ENCODE data around the gene FHIT.

FHIT gene

GRCh38 chr3:59872128-59872527 is 1379.1 kb downstream of the FHIT start:
- H3K4me3 ChIP-seq (ENCODE audit: low read length) = no peak overlapping the region
- no peak for DNase-seq (ENCODE audit: low read depth, low spot score)

GRCh38 chr3:59867185-59868002 is 1383.9 kb downstream of the FHIT start:
- DNase-seq (ENCODE audit: low read depth, low spot score) = no peak
- no peak overlapping the region for H3K4me3 ChIP-seq (ENCODE audit: low read length)

GRCh38 chr3:59866076-59866475 is 1385.2 kb downstream of the FHIT start:
- DNase-seq (ENCODE audit: low read depth, low spot score) = no peak
- no peak overlapping the region for H3K4me3 ChIP-seq (ENCODE audit: low read length)

- DNase-seq (ENCODE audit: low read depth, low spot score) = no peak
- H3K4me3 ChIP-seq (ENCODE audit: low read length) = no peak overlapping the region
Observed at GRCh38 chr3:59865351-59865750, 1385.9 kb downstream of the FHIT start.

- DNase-seq (ENCODE audit: low read depth, low spot score) = no peak
- H3K4me3 ChIP-seq (ENCODE audit: low read length) = no peak overlapping the region
Observed at GRCh38 chr3:59862686-59863085, 1388.6 kb downstream of the FHIT start.

- peak; percentile 77 for DNase-seq (ENCODE audit: low read depth, low spot score)
- H3K4me3 ChIP-seq (ENCODE audit: low read length) = no peak overlapping the region
Observed at GRCh38 chr3:59857589-59858346, 1393.5 kb downstream of the FHIT start.

GRCh38 chr3:59856934-59857460 is 1394.3 kb downstream of the FHIT start:
- no peak overlapping the region for H3K4me3 ChIP-seq (ENCODE audit: low read length)
- DNase-seq (ENCODE audit: low read depth, low spot score) = no peak

GRCh38 chr3:59854061-59854709 is 1397.1 kb downstream of the FHIT start:
- DNase-seq (ENCODE audit: low read depth, low spot score) = no peak
- no peak overlapping the region for H3K4me3 ChIP-seq (ENCODE audit: low read length)

GRCh38 chr3:59850417-59850816 is 1400.8 kb downstream of the FHIT start:
- H3K4me3 ChIP-seq (ENCODE audit: low read length) = no peak overlapping the region
- no peak for DNase-seq (ENCODE audit: low read depth, low spot score)

GRCh38 chr3:59845386-59845785 is 1405.9 kb downstream of the FHIT start:
- DNase-seq (ENCODE audit: low read depth, low spot score) = no peak
- H3K4me3 ChIP-seq (ENCODE audit: low read length) = no peak overlapping the region

- H3K4me3 ChIP-seq (ENCODE audit: low read length) = no peak overlapping the region
- no peak for DNase-seq (ENCODE audit: low read depth, low spot score)
Observed at GRCh38 chr3:59843821-59844220, 1407.4 kb downstream of the FHIT start.

- peak; percentile 73 for DNase-seq (ENCODE audit: low read depth, low spot score)
- H3K4me3 ChIP-seq (ENCODE audit: low read length) = no peak overlapping the region
Observed at GRCh38 chr3:59839810-59840515, 1411.3 kb downstream of the FHIT start.

GRCh38 chr3:59839283-59839682 is 1412.0 kb downstream of the FHIT start:
- H3K4me3 ChIP-seq (ENCODE audit: low read length) = no peak overlapping the region
- no peak for DNase-seq (ENCODE audit: low read depth, low spot score)

- no peak overlapping the region for H3K4me3 ChIP-seq (ENCODE audit: low read length)
- peak; percentile 39 for DNase-seq (ENCODE audit: low read depth, low spot score)
Observed at GRCh38 chr3:59836531-59836930, 1414.7 kb downstream of the FHIT start.

GRCh38 chr3:59832702-59833101 is 1418.5 kb downstream of the FHIT start:
- no peak overlapping the region for H3K4me3 ChIP-seq (ENCODE audit: low read length)
- DNase-seq (ENCODE audit: low read depth, low spot score) = no peak

GRCh38 chr3:59832241-59832640 is 1419.0 kb downstream of the FHIT start:
- no peak for DNase-seq (ENCODE audit: low read depth, low spot score)
- H3K4me3 ChIP-seq (ENCODE audit: low read length) = no peak overlapping the region

- no peak overlapping the region for H3K4me3 ChIP-seq (ENCODE audit: low read length)
- DNase-seq (ENCODE audit: low read depth, low spot score) = no peak
Observed at GRCh38 chr3:59831394-59831793, 1419.9 kb downstream of the FHIT start.

GRCh38 chr3:59829527-59829926 is 1421.7 kb downstream of the FHIT start:
- DNase-seq (ENCODE audit: low read depth, low spot score) = no peak
- no peak overlapping the region for H3K4me3 ChIP-seq (ENCODE audit: low read length)

- H3K4me3 ChIP-seq (ENCODE audit: low read length) = no peak overlapping the region
- DNase-seq (ENCODE audit: low read depth, low spot score) = no peak
Observed at GRCh38 chr3:59824876-59825275, 1426.4 kb downstream of the FHIT start.
